WTC11 (cell line): ENCODE data around the gene PRPF6. TPM values are rescaled to one million over a fixed set of nuclear protein-coding genes. Genes with fewer than 3 reads are reported as not detected.

Source experiments
- ATAC-seq: fragments of 200-7000 bp; cut with Tn5 transposase; 2 replicates; pipeline ENCODE4 v1.10.0; 2021; ENCODE audit warnings: mild to moderate bottlenecking, moderate library complexity
- CTCF ChIA-PET: fragments of 300-600 bp; sonication (Branson Sonifier 250); formaldehyde crosslinking; loops from one replicate; lab custom pipeline; 2021; ENCODE audit warnings: antibody characterized with exemption; lab: Charles Lee
- POLR2A ChIA-PET: fragments of 350-600 bp; sonication (Branson Sonifier 250); formaldehyde crosslinking; loops from one replicate; lab custom pipeline; 2021; ENCODE audit warnings: antibody characterized with exemption; lab: Charles Lee
- DNase-seq: peaks from one replicate; pipeline ENCODE4 v3.0.0; 2021; ENCODE audit warnings: low spot score
- H3K27ac Mint-ChIP-seq: 2 replicates; pipeline ENCODE4 v1.8.0; 2021; ENCODE audit warnings: mixed read lengths
- H3K27me3 Mint-ChIP-seq: 2 replicates; pipeline ENCODE4 v1.8.0; 2021; ENCODE audit warnings: low read depth, mild to moderate bottlenecking, moderate library complexity, mixed read lengths
- H3K36me3 Mint-ChIP-seq: 2 replicates; pipeline ENCODE4 v1.8.0; 2021; ENCODE audit warnings: mixed read lengths
- H3K4me1 Mint-ChIP-seq: 2 replicates; pipeline ENCODE4 v1.8.0; 2022; ENCODE audit warnings: mixed read lengths
- H3K4me3 Mint-ChIP-seq: 2 replicates; pipeline ENCODE4 v1.8.0; 2021; ENCODE audit warnings: mild to moderate bottlenecking, moderate library complexity, mixed read lengths
- H3K9me3 Mint-ChIP-seq: 2 replicates; pipeline ENCODE4 v1.8.0; 2021; ENCODE audit warnings: mixed read lengths
- CBFB ChIP-seq: sonication (generic); formaldehyde crosslinking; IDR thresholded peaks from 2 replicates; pipeline ENCODE4 v1.8.1; 2022; ENCODE audit warnings: mild to moderate bottlenecking, low read depth, missing genetic modification reagents
- EMX1 ChIP-seq: fragments of 250-450 bp; sonication (Bioruptor Pico); IDR thresholded peaks from 2 replicates; pipeline ENCODE4 v1.8.0; 2021; ENCODE audit warnings: mild to moderate bottlenecking
- GABPB1 ChIP-seq: sonication (generic); formaldehyde crosslinking; IDR thresholded peaks from 2 replicates; pipeline ENCODE4 v1.8.1; 2023; ENCODE audit warnings: mild to moderate bottlenecking, missing genetic modification reagents
- GRHL2 ChIP-seq: fragments of 250-450 bp; sonication (Bioruptor Pico); IDR thresholded peaks from 2 replicates; pipeline ENCODE4 v1.8.0; 2022; ENCODE audit warnings: mild to moderate bottlenecking, moderate library complexity; ENCODE audit not compliant: insufficient replicate concordance, severe bottlenecking
- JAZF1 ChIP-seq: fragments of 250-450 bp; sonication (Bioruptor Pico); IDR thresholded peaks from 2 replicates; pipeline ENCODE4 v1.9.0; 2021; ENCODE audit warnings: moderate library complexity, mild to moderate bottlenecking, inconsistent platforms
- NFYB ChIP-seq: sonication (generic); formaldehyde crosslinking; conservative IDR thresholded peaks from 2 replicates; pipeline ENCODE4 v1.8.0; 2022; ENCODE audit warnings: low read depth, missing genetic modification reagents
- PRRX2 ChIP-seq: fragments of 250-450 bp; sonication (Bioruptor Pico); IDR thresholded peaks from 2 replicates; pipeline ENCODE4 v1.8.0; 2021; ENCODE audit warnings: mild to moderate bottlenecking
- SMAD4 ChIP-seq: sonication (generic); formaldehyde crosslinking; IDR thresholded peaks from 2 replicates; pipeline ENCODE4 v1.8.0; 2022; ENCODE audit warnings: mild to moderate bottlenecking, missing genetic modification reagents
- SP1 ChIP-seq: sonication (generic); formaldehyde crosslinking; conservative IDR thresholded peaks from 2 replicates; pipeline ENCODE4 v1.8.1; 2022; ENCODE audit warnings: missing genetic modification reagents
- ZNF317 ChIP-seq: sonication (generic); formaldehyde crosslinking; IDR thresholded peaks from 2 replicates; pipeline ENCODE4 v1.8.1; 2023; ENCODE audit warnings: low read depth, mild to moderate bottlenecking, moderate library complexity, missing genetic modification reagents, borderline replicate concordance
- ZNF396 ChIP-seq: fragments of 250-450 bp; sonication (Bioruptor Pico); IDR thresholded peaks from 2 replicates; pipeline ENCODE4 v1.8.0; 2021; ENCODE audit warnings: mild to moderate bottlenecking, moderate library complexity, borderline replicate concordance
- total RNA-seq: library from RNA; stranded (reverse); gene quantifications from 3 replicates; pipeline ENCODE4 v1.2.3, GENCODE V29; 2021
- TF ChIP-seq, protein P1 (sequence below): sonication (generic); formaldehyde crosslinking; IDR thresholded peaks from 2 replicates; pipeline ENCODE4 v1.8.1; 2023; ENCODE audit warnings: mild to moderate bottlenecking, moderate library complexity, missing genetic modification reagents
- TF ChIP-seq, protein P2 (sequence below): fragments of 200-600 bp; IDR thresholded peaks from 2 replicates; pipeline ENCODE4 v1.8.0; 2022; ENCODE audit warnings: antibody characterized with exemption
- TF ChIP-seq, protein P3 (sequence below): sonication (generic); formaldehyde crosslinking; IDR thresholded peaks from 2 replicates; pipeline ENCODE4 v1.8.1; 2023; ENCODE audit warnings: mild to moderate bottlenecking, missing genetic modification reagents, moderate library complexity
- TF ChIP-seq, protein P4 (sequence below): sonication (generic); formaldehyde crosslinking; IDR thresholded peaks from 2 replicates; pipeline ENCODE4 v1.8.1; 2022; ENCODE audit warnings: low read depth, missing genetic modification reagents, borderline replicate concordance
- TF ChIP-seq, protein P5 (sequence below): sonication (generic); formaldehyde crosslinking; IDR thresholded peaks from 2 replicates; pipeline ENCODE4 v1.8.0; 2022; ENCODE audit warnings: missing genetic modification reagents
- TF ChIP-seq, protein P6 (sequence below): sonication (generic); formaldehyde crosslinking; IDR thresholded peaks from 2 replicates; pipeline ENCODE4 v1.8.0; 2022; ENCODE audit warnings: mild to moderate bottlenecking, missing genetic modification reagents
- TF ChIP-seq, protein P7 (sequence below): fragments of 250-450 bp; sonication (Bioruptor Pico); IDR thresholded peaks from 2 replicates; pipeline ENCODE4 v1.9.0; 2021; ENCODE audit warnings: mild to moderate bottlenecking, borderline replicate concordance
- TF ChIP-seq, protein P8 (sequence below): fragments of 250-450 bp; sonication (Bioruptor Pico); IDR thresholded peaks from 2 replicates; pipeline ENCODE4 v1.8.0; 2021; ENCODE audit warnings: mild to moderate bottlenecking

Gene PRPF6
- total RNA-seq, 1 experiment from 2014 or later, result 79.4 TPM

DNA sequence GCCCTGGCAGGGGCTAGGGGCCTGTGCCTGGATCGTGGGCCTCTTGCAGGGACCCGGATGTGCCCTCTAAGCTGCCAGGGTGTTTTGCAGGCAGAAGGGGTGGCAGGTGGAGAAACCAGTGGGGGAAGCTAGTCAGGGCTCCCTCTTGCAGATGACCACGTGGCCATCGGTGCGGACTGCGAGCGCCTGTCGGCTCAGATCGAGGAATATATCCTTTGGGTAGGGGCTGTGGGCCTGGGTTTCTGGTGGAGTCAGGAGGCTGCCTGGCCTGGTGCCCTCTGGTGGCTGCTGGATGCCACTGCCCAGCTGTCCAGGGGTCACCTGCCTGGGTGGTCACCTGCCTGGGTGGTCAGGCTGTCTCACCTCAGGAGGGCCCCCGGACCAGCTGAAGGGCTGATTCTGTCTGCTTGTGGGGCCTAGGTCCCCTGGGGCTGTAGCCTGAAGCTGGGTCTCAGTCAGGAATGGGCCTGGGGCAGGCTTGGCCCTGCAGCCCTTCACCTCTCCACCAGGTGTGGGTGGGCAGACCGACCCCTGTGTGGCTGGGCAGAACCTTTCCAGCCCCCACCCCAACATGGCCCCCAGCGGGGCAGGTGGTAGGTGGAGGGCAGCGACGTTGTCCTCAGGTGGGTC lies 88.8 kb downstream of the PRPF6 start:
- DNase-seq (peak; percentile 83), ATAC-seq (peak; percentile 75)
- Mint-ChIP-seq H3K9me3 (no peaks in the 10 kb centered on the region), H3K36me3 (no peaks in the 10 kb centered on the region), H3K4me1 (peaks cover 19% of the 10 kb centered on the region), H3K27me3 (no peaks in the 10 kb centered on the region; the same call in 1 of the 2 replicates), H3K27ac (no peak overlapping the region), H3K4me3 (no peak overlapping the region)
- ChIA-PET POLR2A (interaction anchor here (1.5 kb wide), 1 partner anchor 51 kb away, joined by 6 read pairs; no protein-coding TSS in a partner anchor), CTCF (interaction anchor here (0.6 to 2.2 kb wide), 12 partner anchors 10 to 352 kb away, joined by 3 to 16 read pairs (median 5); partner anchors contain the start of genes LKAAEAR1, OPRL1 and PRPF6)
- no peak for TF ChIP-seq CBFB
- TF ChIP-seq GRHL2 (CRISPR knock-in tag), result no peak
- TF ChIP-seq, protein P1, sequence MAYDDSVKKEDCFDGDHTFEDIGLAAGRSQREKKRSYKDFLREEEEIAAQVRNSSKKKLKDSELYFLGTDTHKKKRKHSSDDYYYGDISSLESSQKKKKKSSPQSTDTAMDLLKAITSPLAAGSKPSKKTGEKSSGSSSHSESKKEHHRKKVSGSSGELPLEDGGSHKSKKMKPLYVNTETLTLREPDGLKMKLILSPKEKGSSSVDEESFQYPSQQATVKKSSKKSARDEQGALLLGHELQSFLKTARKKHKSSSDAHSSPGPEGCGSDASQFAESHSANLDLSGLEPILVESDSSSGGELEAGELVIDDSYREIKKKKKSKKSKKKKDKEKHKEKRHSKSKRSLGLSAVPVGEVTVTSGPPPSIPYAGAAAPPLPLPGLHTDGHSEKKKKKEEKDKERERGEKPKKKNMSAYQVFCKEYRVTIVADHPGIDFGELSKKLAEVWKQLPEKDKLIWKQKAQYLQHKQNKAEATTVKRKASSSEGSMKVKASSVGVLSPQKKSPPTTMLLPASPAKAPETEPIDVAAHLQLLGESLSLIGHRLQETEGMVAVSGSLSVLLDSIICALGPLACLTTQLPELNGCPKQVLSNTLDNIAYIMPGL (CRISPR knock-in tag), result no peak
- TF ChIP-seq, protein P2, sequence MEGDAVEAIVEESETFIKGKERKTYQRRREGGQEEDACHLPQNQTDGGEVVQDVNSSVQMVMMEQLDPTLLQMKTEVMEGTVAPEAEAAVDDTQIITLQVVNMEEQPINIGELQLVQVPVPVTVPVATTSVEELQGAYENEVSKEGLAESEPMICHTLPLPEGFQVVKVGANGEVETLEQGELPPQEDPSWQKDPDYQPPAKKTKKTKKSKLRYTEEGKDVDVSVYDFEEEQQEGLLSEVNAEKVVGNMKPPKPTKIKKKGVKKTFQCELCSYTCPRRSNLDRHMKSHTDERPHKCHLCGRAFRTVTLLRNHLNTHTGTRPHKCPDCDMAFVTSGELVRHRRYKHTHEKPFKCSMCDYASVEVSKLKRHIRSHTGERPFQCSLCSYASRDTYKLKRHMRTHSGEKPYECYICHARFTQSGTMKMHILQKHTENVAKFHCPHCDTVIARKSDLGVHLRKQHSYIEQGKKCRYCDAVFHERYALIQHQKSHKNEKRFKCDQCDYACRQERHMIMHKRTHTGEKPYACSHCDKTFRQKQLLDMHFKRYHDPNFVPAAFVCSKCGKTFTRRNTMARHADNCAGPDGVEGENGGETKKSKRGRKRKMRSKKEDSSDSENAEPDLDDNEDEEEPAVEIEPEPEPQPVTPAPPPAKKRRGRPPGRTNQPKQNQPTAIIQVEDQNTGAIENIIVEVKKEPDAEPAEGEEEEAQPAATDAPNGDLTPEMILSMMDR, result peak; percentile 84
- no peak for TF ChIP-seq NFYB (CRISPR knock-in tag)
- TF ChIP-seq JAZF1, result no peak
- TF ChIP-seq, protein P3, sequence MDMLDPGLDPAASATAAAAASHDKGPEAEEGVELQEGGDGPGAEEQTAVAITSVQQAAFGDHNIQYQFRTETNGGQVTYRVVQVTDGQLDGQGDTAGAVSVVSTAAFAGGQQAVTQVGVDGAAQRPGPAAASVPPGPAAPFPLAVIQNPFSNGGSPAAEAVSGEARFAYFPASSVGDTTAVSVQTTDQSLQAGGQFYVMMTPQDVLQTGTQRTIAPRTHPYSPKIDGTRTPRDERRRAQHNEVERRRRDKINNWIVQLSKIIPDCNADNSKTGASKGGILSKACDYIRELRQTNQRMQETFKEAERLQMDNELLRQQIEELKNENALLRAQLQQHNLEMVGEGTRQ (CRISPR knock-in tag), result peak; percentile 72
- no peak for TF ChIP-seq ZNF396 (CRISPR knock-in tag)
- no peak for TF ChIP-seq ZNF317 (CRISPR knock-in tag)
- TF ChIP-seq SMAD4 (CRISPR knock-in tag), result no peak
- no peak for TF ChIP-seq SP1 (CRISPR knock-in tag)
- peak; percentile 37; the same call in 1 of the 2 replicates for TF ChIP-seq GABPB1
- TF ChIP-seq, protein P4, sequence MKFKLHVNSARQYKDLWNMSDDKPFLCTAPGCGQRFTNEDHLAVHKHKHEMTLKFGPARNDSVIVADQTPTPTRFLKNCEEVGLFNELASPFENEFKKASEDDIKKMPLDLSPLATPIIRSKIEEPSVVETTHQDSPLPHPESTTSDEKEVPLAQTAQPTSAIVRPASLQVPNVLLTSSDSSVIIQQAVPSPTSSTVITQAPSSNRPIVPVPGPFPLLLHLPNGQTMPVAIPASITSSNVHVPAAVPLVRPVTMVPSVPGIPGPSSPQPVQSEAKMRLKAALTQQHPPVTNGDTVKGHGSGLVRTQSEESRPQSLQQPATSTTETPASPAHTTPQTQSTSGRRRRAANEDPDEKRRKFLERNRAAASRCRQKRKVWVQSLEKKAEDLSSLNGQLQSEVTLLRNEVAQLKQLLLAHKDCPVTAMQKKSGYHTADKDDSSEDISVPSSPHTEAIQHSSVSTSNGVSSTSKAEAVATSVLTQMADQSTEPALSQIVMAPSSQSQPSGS (CRISPR knock-in tag), result no peak
- TF ChIP-seq, protein P5, sequence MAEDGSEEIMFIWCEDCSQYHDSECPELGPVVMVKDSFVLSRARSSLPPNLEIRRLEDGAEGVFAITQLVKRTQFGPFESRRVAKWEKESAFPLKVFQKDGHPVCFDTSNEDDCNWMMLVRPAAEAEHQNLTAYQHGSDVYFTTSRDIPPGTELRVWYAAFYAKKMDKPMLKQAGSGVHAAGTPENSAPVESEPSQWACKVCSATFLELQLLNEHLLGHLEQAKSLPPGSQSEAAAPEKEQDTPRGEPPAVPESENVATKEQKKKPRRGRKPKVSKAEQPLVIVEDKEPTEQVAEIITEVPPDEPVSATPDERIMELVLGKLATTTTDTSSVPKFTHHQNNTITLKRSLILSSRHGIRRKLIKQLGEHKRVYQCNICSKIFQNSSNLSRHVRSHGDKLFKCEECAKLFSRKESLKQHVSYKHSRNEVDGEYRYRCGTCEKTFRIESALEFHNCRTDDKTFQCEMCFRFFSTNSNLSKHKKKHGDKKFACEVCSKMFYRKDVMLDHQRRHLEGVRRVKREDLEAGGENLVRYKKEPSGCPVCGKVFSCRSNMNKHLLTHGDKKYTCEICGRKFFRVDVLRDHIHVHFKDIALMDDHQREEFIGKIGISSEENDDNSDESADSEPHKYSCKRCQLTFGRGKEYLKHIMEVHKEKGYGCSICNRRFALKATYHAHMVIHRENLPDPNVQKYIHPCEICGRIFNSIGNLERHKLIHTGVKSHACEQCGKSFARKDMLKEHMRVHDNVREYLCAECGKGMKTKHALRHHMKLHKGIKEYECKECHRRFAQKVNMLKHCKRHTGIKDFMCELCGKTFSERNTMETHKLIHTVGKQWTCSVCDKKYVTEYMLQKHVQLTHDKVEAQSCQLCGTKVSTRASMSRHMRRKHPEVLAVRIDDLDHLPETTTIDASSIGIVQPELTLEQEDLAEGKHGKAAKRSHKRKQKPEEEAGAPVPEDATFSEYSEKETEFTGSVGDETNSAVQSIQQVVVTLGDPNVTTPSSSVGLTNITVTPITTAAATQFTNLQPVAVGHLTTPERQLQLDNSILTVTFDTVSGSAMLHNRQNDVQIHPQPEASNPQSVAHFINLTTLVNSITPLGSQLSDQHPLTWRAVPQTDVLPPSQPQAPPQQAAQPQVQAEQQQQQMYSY (CRISPR knock-in tag), result no peak
- no peak for TF ChIP-seq PRRX2 (CRISPR knock-in tag)
- TF ChIP-seq EMX1 (CRISPR knock-in tag), result 0 out of 2 replicates have a peak, but pooled peaks have one; percentile 57
- TF ChIP-seq, protein P6, sequence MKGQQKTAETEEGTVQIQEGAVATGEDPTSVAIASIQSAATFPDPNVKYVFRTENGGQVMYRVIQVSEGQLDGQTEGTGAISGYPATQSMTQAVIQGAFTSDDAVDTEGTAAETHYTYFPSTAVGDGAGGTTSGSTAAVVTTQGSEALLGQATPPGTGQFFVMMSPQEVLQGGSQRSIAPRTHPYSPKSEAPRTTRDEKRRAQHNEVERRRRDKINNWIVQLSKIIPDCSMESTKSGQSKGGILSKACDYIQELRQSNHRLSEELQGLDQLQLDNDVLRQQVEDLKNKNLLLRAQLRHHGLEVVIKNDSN (CRISPR knock-in tag), result peak; percentile 72
- TF ChIP-seq, protein P7, sequence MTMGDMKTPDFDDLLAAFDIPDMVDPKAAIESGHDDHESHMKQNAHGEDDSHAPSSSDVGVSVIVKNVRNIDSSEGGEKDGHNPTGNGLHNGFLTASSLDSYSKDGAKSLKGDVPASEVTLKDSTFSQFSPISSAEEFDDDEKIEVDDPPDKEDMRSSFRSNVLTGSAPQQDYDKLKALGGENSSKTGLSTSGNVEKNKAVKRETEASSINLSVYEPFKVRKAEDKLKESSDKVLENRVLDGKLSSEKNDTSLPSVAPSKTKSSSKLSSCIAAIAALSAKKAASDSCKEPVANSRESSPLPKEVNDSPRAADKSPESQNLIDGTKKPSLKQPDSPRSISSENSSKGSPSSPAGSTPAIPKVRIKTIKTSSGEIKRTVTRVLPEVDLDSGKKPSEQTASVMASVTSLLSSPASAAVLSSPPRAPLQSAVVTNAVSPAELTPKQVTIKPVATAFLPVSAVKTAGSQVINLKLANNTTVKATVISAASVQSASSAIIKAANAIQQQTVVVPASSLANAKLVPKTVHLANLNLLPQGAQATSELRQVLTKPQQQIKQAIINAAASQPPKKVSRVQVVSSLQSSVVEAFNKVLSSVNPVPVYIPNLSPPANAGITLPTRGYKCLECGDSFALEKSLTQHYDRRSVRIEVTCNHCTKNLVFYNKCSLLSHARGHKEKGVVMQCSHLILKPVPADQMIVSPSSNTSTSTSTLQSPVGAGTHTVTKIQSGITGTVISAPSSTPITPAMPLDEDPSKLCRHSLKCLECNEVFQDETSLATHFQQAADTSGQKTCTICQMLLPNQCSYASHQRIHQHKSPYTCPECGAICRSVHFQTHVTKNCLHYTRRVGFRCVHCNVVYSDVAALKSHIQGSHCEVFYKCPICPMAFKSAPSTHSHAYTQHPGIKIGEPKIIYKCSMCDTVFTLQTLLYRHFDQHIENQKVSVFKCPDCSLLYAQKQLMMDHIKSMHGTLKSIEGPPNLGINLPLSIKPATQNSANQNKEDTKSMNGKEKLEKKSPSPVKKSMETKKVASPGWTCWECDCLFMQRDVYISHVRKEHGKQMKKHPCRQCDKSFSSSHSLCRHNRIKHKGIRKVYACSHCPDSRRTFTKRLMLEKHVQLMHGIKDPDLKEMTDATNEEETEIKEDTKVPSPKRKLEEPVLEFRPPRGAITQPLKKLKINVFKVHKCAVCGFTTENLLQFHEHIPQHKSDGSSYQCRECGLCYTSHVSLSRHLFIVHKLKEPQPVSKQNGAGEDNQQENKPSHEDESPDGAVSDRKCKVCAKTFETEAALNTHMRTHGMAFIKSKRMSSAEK (CRISPR knock-in tag), result no peak
- TF ChIP-seq, protein P8, sequence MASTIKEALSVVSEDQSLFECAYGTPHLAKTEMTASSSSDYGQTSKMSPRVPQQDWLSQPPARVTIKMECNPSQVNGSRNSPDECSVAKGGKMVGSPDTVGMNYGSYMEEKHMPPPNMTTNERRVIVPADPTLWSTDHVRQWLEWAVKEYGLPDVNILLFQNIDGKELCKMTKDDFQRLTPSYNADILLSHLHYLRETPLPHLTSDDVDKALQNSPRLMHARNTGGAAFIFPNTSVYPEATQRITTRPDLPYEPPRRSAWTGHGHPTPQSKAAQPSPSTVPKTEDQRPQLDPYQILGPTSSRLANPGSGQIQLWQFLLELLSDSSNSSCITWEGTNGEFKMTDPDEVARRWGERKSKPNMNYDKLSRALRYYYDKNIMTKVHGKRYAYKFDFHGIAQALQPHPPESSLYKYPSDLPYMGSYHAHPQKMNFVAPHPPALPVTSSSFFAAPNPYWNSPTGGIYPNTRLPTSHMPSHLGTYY (CRISPR knock-in tag), result no peak
